ENCODE results near the gene EYS.

- TF ChIP-seq CTCF (IDR thresholded peaks at IDR 0.05; ENCODE audit: low read depth, low read length, poor library complexity, severe bottlenecking) (no peak), EZH2phosphoT487 (IDR thresholded peaks at IDR 0.05; ENCODE audit: borderline replicate concordance, low read length) (no peak)
Observed at GRCh38 chr6:64902596-64902995, 804.4 kb downstream of the EYS start.
